HG03175 (cell line): Measurements from ENCODE around the gene RNF130.
"Not testable (repeated sequence)": the region's sequence is repeated elsewhere in the genome, so short reads cannot be mapped to it uniquely, and the experiment has no call there.

Experiments used
- ATAC-seq: cut with Tn5 transposase; IDR thresholded peaks from one replicate; pipeline ENCODE4 v1.9.1; 2021; ENCODE audit warnings: mild to moderate bottlenecking, moderate library complexity; ENCODE audit not compliant: unreplicated experiment

The RNF130 gene

DNA sequence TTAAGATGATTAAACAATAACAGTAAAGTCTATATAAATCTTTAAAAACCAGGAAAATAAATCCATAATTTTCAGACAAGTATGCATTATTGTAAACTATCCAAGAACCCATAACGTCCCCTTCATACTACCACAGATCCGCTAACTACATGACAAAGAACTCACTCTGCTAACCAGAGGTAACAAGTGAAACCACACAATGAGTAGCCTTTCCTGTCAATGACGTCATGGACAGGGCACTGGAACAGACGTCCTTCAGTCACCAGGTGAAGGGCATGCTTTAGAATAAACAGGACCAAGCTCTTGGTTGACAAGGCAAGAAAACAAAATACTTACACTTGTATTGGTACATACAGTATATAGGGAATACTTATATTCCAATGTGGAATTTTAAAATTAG, 45.2 kb downstream of the RNF130 start:
- no peak for ATAC-seq

DNA sequence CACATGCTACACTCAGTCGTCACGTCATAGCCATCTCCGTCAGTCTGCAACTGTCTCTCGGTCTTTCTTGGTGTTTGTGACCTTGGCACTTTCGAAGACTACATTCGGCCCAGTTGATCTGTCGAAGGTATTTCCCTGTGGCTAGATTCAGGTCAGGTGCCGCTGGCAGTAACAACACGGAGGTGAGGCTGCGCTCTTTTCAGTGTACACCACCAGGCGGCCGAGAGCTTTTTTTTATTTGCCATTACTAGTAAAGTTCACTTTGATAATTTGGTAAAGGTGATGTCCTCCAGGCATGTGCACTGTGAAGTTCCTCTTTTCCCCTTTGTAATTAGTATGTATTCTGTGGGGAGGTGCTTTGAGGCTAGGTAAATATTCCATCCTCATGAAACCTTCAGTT, 49.7 kb downstream of the RNF130 start:
- no peak for ATAC-seq

DNA sequence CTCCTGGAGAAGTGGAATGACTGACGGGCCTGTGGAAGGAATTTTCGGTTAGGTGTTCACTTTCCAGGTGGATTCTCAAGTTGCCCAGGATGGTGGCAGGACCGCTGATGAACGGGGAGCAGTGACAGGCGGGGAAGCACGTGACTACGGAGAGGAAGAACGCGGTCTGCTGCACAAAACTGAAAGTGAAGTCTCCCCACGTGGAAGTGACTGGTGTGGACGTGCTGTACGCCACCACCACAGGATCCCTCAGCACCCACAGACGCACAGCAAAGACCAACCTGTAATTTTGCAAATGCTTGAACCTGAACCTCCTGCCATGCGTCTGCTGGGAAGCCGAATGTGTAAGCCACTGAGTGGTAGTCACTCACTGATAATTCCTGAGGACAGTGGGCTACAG, 51.4 kb downstream of the RNF130 start:
- no peak for ATAC-seq

DNA sequence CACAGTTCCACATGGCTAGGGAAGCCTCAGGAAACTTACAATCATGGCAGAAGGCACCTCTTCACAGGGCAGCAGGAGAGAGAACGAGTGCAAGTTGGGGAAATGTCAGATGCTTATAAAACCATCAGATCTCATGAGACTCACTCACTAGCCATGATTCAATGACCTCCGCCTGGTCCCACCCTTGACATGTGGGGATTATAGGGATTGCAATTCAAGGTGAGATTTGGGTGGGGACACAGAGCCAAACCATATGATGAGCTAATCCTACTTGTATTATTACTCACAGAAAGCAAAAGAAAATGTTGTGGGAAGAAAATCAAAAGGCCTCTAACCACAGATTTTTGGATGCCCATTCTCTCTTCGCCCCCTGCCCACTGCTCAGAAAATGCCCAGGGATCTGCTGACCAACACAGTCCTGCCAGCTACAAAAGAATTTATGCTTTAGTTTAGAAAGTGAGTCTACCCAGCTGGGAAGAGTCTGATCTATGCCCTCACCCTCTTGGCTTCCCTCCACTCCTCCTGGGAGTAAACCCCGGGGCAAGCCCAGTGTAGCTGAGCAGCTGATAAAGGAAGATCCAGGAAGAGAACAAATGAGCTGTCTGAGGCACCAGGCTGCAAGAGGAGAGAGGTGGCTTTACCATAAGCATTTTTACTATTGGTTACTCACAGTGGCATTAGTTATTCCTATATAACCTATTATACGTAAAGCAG, 53.1 kb downstream of the RNF130 start:
- ATAC-seq: no peak

DNA sequence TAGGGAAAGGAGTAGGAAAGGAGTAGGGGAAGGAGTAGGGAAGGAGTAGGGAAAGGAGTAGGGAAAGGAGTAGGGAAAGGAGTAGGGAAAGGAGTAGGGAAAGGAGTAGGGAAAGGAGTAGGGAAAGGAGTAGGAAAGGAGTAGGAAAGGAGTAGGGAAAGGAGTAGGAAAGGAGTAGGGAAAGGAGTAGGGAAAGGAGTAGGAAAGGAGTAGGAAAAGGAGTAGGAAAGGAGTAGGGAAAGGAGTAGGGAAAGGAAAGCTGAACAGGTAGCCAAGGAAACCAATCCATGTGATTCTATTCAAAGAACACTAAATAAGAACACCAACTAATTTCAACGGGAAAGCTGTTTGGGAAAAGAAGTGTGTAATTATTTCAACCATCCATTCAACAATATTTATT, 56.0 kb downstream of the RNF130 start:
- ATAC-seq: not testable (repeated sequence)

DNA sequence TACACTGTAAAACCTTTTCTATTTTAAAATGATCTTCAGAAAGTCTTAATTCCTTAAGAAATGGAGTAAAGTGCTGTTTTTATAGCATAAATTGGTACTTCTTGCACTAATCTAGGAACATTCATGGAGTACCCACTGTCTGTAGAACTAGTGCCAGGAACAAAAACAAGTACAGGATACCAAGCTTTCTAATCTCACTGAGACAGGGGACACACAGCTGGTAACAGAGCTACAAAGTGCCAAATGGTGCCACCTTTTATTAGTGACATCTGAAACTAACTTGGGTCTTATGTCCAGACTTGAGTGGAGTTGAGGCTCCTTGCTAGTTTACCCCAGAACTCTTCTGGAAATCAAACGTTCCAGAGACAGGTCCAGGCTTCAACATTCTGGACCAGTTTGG, 57.9 kb downstream of the RNF130 start:
- ATAC-seq: no peak

DNA sequence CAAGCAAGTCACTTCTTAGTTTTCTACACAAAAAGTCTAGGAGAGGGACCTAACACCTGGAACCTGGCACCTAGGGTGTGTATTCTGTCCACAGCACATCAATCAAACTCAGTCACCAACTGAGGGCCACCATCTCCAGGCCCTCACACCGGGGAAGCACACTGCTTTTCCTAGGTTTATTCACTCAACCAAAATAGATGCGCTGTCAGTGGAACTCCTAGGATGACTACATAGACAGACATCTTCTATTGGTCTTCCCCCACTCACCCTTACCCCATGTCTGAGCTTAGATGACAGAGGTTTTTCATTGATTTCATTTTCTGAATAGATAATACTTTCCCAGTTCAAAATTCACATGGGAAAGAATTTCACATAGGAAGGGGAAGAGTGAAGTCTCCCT, 59.2 kb downstream of the RNF130 start:
- no peak for ATAC-seq

DNA sequence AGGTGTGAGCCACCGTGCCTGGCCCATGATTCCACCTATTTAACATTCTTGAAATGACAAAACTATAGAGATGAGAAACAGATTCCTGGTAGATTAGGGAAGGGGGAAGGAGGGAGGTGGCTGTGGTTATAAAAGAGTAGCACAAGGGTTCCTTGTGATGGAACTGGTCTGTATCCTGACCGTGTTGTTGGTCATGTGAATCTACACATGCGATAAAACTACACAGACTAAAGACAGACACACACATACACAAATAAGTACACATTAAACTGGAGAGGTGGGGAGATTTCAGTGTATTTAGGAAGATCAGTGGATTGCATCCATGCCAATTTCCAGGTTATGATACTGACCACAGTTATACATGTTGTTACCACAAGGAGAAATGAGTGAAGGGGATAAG, 60.9 kb downstream of the RNF130 start:
- ATAC-seq: no peak

DNA sequence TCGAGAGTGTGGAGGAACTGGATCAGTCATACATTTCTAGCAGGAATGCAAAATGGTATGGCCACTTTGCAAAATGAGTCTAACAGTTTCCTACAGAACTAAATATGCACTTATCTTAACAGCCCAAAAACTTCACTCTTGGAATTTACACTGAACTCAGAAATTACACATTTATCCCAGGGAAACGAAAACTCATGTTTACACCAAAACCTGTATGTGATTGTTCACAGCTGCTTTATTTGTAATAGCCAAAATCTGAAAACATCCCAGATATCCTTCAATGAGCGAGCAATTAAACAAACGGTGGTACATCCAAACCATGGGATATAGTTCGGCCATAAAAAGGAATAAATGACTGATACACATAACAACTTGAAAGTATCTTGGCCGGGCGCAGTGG, 62.0 kb downstream of the RNF130 start:
- ATAC-seq: no peak

DNA sequence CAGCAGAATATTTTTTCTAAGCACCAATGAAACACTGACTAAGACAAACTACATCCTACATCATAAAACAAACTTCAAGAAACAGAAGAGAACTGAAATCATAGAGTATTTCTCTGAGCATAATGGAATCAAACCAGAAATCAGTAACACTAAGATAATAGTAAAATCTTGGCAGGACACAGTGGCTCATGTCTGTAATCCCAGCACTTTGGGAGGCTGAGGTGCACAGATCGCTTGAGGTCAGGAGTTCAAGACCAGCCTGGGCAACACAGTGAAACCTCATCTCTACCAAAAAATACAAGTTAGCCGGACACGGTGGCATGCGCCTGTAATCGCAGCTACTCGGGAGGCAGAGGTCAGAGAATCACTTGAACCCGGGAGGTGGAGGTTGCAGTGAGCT, 63.1 kb downstream of the RNF130 start:
- no peak for ATAC-seq

DNA sequence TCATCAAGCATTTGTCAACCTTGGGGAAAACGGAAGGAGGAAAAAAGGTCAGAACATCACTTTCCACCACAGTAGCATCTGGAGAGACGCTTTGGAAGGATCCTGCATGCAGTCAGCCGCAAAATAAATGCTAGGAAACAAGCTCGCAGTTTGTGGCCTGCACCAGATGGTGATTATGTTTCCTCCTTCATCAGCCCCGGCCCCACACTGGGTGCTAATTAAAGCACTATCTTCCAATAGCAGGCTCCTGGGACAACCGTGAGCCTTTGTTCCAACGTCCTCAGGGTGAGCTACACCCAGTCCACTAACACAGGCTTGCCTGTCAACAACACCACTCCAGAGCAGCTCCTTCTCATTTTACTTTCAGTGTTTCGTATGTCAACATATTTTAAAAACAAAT, 64.0 kb downstream of the RNF130 start:
- ATAC-seq: no peak

DNA sequence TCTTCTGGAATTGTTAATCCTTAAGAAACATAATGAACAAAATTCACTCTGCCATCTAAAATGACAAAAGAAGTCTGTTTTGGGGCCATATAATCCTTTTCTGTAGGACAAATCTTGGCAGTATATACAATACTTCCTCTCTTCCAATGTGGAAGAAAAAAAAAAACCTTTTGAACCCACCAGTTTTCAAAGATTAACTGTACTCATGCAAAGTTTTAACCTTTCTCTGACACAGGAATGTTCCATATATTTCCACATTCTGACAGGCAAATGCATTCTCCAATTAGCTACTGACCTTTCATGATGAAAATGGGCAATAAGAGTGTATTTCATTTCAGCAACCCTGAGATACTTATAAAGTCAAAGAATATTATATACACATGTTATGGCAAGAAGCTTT, 65.4 kb downstream of the RNF130 start:
- no peak for ATAC-seq

DNA sequence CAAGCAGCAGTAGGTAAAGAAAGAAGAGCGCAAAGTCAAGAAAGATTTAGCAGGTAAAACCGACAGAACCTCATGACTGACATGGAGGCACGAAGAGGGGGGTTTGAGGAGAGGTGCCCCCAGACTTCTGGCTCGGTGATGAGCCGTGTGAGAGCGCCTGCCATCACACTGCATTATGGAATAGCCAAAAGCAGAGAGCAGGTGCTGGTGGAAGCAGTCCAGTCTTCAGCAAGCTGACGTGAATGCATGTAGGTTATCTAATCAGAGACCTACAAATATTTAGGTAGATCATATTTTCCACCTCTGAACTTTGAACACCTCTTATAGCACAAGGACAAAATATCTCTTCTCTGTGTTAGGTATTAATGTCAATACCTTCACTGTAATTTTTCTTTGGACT, 68.4 kb downstream of the RNF130 start:
- no peak for ATAC-seq

DNA sequence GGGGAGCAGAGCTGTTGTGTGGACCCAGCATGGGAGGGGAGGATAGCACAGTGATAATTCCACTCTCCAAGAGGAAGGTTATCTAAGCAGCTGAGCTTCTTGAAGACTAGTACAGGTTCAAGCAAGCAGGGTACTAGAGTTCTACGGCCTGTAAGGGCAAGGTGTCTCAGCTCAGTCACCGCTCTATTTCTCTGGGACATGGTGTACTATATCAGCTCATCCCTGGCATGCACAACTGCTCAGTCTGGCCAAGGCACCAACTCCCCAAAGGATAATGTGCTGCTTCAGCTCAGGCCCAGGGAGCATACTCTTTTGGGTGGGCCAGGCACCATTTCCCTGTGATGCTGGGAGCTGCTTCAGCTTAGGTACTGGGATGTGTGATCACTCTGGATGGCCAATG, 69.8 kb downstream of the RNF130 start:
- no peak for ATAC-seq

DNA sequence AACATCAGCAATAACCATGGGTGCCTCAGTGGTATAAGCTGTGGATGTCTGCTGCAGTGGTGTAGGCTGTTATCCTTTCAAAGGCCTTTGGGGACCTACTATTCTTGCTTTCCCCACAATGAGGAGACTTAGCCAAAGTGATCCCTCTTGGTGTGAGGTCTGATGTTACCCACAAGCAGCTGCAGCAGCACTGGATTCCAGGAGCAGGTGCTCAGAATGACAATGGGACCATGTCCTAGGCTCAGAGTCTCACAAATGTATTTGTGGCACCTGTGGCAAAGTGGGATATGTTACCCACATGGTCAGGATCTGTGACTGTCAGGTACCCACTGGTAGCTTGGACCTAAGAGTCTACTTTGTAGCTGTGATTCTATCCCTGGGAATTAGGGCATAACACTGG, 70.4 kb downstream of the RNF130 start:
- ATAC-seq: no peak

DNA sequence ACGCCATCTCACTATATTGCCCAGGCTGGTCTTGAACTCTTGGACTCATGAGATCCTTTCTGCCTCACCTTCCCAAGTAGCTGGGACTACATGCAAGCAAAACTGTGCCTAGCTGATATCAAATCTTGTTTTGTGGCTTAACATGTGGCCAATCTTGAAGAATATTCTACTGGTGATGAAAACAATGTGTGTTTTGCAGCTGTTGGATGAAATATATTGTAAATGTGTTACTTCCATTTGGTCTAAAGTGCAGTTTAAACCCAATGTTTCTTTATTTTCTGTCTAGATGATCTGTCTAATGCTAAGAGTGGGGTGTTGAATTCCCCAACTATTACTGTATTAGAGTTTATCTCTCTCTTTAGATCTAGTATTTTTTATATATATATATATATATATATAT, 73.1 kb downstream of the RNF130 start:
- ATAC-seq: no peak

DNA sequence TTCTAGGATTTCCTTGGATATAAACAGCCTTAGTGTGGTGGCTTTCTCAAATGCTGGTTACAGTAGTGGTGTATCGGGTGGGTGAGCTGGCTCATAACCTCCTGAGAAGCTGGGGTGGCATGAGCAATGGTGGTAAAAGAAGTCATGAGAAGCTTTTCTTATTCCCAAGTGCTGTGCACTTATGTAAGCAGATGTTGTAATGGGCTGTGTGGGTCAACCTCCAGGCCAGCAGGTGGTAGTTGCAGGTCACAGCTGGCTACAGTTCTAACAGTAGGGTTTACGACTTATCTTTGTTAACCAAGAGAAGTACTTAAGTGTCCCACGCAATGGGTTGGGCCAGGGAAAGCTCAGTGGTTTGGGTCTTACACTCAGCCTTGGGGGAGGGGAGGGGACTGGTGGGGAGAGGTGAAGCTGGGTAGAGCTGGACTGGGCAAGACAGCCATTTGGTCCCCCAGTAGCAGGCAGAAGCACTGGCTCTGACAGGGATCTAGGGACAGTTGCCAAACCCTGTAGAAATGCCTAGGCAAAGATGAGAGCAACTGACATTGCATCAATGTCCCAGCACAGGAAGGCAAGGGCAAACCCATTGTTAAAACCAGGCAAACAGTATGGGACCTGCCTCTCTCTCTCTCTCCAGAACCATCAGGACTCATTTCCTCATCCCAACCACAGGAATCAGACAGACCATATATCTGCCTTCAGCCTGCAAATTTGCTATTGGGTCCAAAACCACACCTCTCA, 76.8 kb downstream of the RNF130 start:
- no peak for ATAC-seq

DNA sequence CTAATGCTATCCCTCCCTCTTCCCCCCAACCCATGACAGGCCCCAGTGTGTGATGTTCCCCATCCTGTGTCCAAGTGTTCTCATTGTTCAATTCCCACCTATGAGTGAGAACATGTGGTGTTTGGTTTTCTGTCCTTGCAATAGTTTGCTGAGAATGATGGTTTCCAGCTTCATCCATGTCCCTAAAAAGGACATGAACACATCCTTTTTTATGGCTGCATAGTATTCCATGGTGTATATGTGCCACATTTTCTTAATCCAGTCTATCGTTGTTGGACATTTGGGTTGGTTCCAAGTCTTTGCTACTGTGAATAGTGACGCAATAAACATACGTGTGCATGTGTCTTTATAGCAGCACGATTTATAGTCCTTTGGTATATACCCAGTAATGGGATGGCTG, 78.7 kb downstream of the RNF130 start:
- ATAC-seq: not testable (repeated sequence)

DNA sequence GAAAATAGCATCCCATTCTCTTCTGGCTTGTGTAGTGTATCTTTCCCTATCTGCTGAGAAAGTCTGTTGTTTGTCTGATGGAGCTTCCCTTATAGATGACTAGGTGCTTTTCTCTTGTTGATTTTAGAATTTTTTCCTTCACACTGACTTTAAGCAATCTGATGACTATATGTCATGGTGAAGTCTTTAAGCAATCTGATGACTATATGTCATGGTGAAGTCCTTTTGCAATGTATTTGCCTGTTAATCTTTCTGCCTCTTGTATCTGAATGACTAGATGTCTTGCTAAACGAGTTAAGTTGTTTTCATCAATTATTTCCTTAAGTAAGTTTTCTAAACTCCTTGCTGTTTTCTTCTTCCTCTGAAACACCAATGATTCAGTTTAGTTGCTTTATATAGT, 80.5 kb downstream of the RNF130 start:
- ATAC-seq: no peak

DNA sequence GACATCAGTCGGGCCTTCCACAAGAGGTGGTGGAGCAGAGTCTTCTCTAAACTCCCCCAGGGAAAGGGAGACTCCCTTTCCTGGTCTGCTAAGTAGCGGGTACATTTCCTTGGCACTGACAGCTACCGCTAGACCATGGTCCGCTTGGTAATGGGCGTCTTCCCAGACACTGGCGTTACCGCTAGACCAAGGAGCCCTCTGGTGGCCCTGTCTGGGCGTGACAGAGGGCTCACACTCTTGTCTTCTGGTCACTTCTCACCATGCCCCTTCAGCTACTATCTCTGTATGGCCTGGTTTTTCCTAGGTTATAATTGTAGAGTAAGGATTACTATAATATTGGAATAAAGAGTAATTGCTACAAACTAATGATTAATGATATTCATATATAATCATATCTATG, 81.0 kb downstream of the RNF130 start:
- ATAC-seq: not testable (repeated sequence)

DNA sequence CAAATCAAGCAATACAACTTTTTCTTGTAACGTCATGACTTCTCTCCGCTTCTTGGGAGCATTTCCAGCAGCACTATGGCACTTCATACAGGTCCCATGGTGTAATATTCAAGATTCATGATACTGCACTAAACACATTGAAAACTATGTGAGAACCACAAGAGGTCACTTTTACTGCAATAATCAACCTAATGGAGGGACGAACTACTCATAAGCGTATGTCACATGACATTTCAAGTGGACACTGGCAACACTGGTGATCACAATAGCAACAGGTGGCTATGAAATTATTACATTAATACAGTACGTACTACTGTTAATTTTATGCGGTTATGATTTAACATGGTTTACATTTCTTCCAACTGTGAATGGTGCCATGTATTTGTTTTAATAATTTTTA, 85.2 kb downstream of the RNF130 start:
- no peak for ATAC-seq

DNA sequence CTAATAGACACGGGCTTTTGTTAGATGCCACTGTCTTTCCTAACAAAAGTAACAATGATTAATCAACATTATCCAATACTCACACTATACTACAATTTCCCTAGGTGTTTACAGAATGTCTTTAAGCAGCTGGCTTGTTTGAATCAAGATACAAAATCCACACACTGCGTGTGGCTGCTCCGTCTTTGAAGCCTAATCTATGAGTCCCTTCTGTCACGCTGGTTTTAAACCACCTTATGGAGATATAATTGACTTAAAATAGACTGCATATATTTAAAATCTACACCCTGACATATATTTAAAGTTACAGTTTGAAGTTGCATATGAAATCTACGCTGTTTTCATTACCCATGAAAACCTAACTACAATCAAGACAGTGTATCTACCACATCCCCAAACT, 89.9 kb downstream of the RNF130 start:
- no peak for ATAC-seq

DNA sequence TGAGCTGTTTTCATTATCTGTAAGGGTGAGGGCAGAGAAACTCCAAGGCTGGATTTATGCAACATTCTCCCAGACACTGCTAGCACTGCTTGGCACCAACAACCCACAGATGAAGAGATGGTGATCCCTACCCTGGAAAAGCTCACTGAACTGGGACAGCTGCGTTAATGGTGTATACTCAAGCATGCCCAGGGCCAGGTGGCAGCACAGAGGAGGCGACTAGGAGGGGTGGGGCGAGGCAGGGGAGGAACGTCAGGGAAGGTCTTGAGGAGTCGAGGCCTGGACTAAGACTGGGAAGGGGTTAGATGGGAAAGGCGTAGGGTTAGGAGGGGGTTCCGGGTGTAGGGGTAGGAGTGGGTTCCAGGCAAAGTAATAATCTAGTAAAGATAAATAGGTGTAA, 90.8 kb downstream of the RNF130 start:
- ATAC-seq: no peak
